GM10266 (cell line): ENCODE measurements around the gene TMEM132C.
"Not testable (repeated sequence)": the region's sequence is repeated elsewhere in the genome, so short reads cannot be mapped to it uniquely, and the experiment has no call there.

Experiments used
- DNase-seq: peaks from one replicate; pipeline ENCODE4 v3.0.0; 2012; ENCODE audit errors: extremely low spot score
- TF ChIP-seq, protein P1 (sequence below): IDR thresholded peaks from 2 replicates; pipeline ENCODE4 v1.5.1; 2012; ENCODE audit warnings: mild to moderate bottlenecking, low read depth; ENCODE audit not compliant: control insufficient read depth, insufficient read depth; ENCODE audit errors: missing control alignments

Gene TMEM132C

DNA sequence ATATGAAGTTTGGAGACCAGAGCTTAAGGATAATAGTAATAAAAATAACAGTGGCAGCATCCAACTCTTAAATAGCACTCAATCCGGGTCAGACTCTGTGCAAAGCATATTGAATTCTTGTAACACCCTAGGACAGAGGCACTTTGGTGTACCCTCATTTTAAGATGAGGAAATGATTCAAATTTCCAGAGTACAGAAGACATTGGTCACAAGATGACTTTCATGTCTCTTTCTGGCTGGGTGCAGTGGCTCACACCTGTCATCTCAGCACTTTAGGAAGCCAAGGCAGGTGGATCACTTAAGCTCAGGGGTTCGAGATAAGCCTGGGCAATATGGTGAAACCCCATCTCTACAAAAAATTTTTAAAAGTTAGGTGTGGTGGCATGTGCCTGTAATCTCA lies 320.9 kb downstream of the TMEM132C start:
- no peak for DNase-seq

DNA sequence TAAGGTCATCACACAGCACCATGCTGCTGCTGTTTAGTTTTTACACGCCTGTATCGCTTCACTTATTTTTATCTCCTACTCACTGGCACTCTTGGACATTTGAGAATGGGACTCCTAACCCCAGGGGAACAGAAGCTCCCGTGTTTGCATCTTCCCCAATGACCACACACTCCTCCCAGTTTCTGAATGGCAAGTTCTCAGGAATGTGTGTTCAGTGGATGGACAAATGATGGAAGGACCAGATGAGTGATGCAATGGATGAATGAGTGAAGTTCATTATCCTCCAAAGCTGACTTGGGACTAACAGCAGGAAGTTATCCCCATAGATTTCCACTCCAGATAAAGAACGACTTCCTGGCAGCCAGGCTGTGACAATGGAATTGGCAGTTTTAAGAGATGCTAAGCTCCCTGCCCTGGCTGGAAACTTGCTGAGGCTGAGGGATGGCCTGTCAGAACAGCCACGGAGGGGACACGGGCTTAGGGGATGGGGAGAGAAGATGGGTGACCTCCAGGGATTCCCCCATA lies 325.3 kb downstream of the TMEM132C start:
- no peak for DNase-seq
- TF ChIP-seq, protein P1, sequence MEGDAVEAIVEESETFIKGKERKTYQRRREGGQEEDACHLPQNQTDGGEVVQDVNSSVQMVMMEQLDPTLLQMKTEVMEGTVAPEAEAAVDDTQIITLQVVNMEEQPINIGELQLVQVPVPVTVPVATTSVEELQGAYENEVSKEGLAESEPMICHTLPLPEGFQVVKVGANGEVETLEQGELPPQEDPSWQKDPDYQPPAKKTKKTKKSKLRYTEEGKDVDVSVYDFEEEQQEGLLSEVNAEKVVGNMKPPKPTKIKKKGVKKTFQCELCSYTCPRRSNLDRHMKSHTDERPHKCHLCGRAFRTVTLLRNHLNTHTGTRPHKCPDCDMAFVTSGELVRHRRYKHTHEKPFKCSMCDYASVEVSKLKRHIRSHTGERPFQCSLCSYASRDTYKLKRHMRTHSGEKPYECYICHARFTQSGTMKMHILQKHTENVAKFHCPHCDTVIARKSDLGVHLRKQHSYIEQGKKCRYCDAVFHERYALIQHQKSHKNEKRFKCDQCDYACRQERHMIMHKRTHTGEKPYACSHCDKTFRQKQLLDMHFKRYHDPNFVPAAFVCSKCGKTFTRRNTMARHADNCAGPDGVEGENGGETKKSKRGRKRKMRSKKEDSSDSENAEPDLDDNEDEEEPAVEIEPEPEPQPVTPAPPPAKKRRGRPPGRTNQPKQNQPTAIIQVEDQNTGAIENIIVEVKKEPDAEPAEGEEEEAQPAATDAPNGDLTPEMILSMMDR = no peak

More for the DNA sequence above, 320.9 kb downstream of the TMEM132C start:
- TF ChIP-seq, protein P1 = no peak

DNA sequence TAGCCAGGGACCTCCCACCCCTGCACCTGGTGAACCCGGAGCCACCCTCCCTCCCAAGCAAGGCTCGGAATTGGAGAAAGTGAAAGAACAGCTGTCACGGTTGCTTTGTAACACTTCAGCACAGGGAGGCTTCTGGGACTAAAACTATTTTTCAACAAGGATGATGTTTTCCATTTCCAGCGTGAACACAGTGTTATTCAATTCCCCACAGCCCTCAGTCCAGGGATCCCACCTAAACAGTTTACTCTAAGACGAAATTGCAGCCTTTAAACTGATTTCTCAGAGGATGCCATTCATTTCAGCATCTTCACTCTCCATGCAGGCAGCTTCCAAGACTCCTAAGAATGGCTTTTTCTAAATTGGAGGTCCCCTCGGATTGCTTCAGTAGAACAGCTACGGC lies 327.6 kb downstream of the TMEM132C start:
- DNase-seq = no peak
- TF ChIP-seq, protein P1 = no peak

DNA sequence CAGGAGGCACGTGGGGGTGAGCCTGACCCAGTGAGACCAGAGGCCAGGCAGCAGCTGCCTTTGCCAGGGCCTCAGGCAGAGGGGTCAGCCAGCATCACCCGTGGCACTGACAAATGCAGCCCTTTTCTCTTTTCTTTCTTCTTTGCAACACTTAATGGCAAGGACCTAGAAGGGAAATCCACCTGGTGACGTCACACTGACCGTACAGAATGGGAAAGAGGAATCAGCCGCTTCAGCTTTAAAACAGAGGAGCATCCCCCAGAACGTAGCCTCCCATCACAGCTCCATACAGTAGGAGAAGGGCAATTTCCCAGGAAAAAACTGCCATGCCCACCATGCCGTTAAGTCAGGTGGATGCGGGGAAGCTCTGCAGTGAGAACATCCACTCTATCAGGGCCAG lies 328.6 kb downstream of the TMEM132C start:
- TF ChIP-seq, protein P1 = no peak
- DNase-seq = no peak

DNA sequence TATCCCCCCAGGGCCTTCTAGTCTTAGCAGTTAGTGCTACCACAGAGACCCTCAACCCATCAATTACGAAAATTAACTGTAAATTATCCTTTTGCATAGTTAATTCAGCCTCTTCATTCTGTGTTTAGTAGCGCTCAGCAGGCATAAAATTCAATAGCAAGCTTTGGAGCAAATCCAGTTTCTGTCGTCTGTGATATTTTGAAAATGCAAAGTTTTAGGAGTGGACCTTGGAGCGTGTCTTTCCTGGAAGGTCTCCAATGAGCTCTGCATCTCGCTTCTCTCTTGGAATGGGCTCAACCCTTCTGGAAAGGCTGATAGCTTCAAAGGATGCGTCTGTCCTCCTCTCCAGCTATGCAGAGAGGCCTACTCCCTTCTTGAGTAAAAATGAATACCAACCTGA lies 333.9 kb downstream of the TMEM132C start:
- no peak for DNase-seq
- TF ChIP-seq, protein P1 = no peak

DNA sequence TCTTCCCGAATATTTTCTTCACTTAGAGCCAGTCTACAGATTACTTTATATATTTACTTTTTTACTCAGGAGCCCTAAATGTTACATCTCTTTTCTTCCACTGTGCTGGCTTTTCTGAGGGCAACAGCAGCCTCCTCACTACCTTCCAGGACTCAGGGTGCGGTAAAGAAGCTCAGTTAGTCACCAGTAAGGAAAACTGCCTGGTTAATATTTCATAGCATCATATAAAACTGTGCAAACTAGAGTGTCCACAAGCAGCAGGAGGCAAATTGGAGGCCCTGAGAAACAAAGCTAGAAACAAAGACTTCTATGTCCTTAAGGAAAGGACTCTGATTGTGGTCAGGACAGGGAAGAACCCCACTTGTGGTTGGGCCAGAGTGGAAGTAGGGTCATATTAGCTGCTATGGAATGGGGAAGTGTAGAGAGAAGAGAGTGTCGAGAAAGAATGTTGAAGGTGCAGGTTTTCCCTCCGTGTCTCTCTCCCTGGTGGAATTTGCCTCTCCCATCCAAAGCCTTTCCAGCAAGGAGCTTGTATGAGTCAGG lies 336.7 kb downstream of the TMEM132C start:
- no peak for DNase-seq
- TF ChIP-seq, protein P1 = no peak

DNA sequence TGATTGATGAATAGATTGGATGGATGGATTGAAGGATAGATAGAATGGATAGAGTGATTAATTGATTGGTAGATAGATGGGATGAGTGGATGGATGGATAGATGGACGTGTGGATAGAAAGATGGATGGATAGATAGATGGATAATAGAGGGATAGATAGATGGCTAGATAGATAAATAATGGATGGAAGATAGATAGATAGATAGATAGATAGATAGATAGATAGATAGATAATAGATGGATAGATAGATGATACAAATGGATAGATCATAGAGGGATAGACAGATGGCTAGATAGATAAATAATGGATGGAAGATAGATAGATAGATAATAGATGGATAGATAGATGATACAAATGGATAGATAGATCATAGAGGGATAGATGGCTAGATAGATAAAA lies 337.2 kb downstream of the TMEM132C start:
- DNase-seq = not testable (repeated sequence)

DNA sequence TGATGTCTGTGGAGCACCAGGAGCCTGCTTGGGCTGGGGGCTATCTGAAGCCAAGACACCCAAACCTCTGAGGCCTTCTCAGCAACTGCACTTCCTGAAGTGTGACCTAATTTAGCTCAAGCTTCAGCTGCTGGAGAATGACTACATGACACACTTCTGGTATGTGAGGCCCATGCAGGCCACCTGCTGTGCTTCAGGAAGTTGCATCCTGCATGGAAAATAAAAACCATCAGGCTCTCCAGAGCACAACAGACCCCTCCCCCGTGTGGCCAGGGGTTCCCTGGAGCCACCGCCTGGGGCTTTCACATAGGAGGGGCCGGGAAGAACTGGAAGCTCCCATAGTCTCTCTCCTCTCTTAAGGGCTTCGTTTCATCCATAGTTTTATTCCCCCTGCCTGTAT lies 339.1 kb downstream of the TMEM132C start:
- DNase-seq = no peak
- TF ChIP-seq, protein P1 = no peak
